Stromal cell of bone marrow (primary cell): Measurements from ENCODE around the gene CPNE6.
"Not testable (repeated sequence)": the region's sequence is repeated elsewhere in the genome, so short reads cannot be mapped to it uniquely, and the experiment has no call there.

Source experiments
- DNase-seq: peaks from one replicate; pipeline ENCODE4 v3.0.0-alpha.2; 2012; ENCODE audit warnings: low read depth

CPNE6 gene

GRCh38 chr14:24071144-24071697, at the start of gene CPNE6:
Gene CPNE6 (plus strand): TSS chr14:24071562. CDS start chr14:24072937, 1,375 bp downstream.
- DNase-seq: no peak

- not testable (repeated sequence) for DNase-seq
These were observed 46.4 kb upstream of the CPNE6 start for GRCh38 chr14:24024939-24025418.

GRCh38 chr14:24029687-24030086, 41.7 kb upstream of the CPNE6 start:
- DNase-seq: not testable (repeated sequence)

- not testable (repeated sequence) for DNase-seq
These were observed 40.0 kb upstream of the CPNE6 start for GRCh38 chr14:24031331-24031730.

GRCh38 chr14:24032727-24033418, 38.5 kb upstream of the CPNE6 start:
- peak; percentile 70 for DNase-seq

GRCh38 chr14:24035769-24036168, 35.6 kb upstream of the CPNE6 start:
- not testable (repeated sequence) for DNase-seq

- peak; percentile 51 for DNase-seq
These were observed 35.0 kb upstream of the CPNE6 start for GRCh38 chr14:24036169-24036962.

GRCh38 chr14:24036963-24037657, 34.3 kb upstream of the CPNE6 start:
- not testable (repeated sequence) for DNase-seq

GRCh38 chr14:24037658-24038037, 33.7 kb upstream of the CPNE6 start:
- no peak for DNase-seq

- DNase-seq: no peak
These were observed 32.7 kb upstream of the CPNE6 start for GRCh38 chr14:24038686-24039085.

GRCh38 chr14:24040692-24041091, 30.7 kb upstream of the CPNE6 start:
- no peak for DNase-seq

GRCh38 chr14:24042746-24043145, 28.6 kb upstream of the CPNE6 start:
- DNase-seq: no peak

GRCh38 chr14:24049002-24049401, 22.4 kb upstream of the CPNE6 start:
- not testable (repeated sequence) for DNase-seq

- DNase-seq: not testable (repeated sequence)
These were observed 20.6 kb upstream of the CPNE6 start for GRCh38 chr14:24050753-24051152.

- no peak for DNase-seq
These were observed 20.1 kb upstream of the CPNE6 start for GRCh38 chr14:24051176-24051788.

- DNase-seq: no peak
These were observed 19.3 kb upstream of the CPNE6 start, which contains the start of gene CARMIL3 for GRCh38 chr14:24051789-24052655. Gene CARMIL3 (plus strand): TSS chr14:24052009. CDS start chr14:24052154, 145 bp downstream.

GRCh38 chr14:24052656-24053547, 18.5 kb upstream of the CPNE6 start:
- no peak for DNase-seq

GRCh38 chr14:24053548-24054323, 17.6 kb upstream of the CPNE6 start:
- no peak for DNase-seq

GRCh38 chr14:24054324-24054641, 17.1 kb upstream of the CPNE6 start:
- no peak for DNase-seq
